Measurements from ENCODE around the gene DIRAS2.

Gene DIRAS2

DNA sequence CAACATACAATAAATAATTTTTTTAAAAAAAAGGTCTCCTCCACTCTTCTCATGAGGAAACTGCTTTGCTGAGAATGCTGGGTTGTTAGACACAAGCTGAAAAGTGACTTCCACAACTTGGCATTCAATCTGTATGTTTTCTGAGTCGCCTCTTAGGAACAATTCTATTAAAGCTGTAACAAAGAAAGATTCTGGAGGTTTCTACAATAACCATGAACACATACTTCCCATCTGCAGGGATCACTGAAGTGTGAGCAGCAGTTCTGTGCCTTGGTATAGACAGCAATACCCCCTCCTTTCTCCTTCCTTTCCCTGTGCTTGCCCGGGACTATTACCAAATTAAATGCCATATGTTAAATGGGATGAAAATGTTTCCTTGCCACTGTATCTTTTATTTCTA lies 1.5 kb downstream of the DIRAS2 start:
- TF ChIP-seq CTCF (IDR thresholded peaks at IDR 0.05; ENCODE audit: control insufficient read depth, extremely low read depth, insufficient read depth) = no peak
- DNase-seq (ENCODE audit: low read depth) = no peak
- H3K4me3 ChIP-seq (ENCODE audit: low read depth, low read length) = no peak overlapping the region

GRCh38 chr9:90640361-90640760 lies 2.3 kb downstream of the DIRAS2 start:
- H3K4me3 ChIP-seq (ENCODE audit: low read depth, low read length) = no peak overlapping the region
- no peak for TF ChIP-seq CTCF (IDR thresholded peaks at IDR 0.05; ENCODE audit: control insufficient read depth, extremely low read depth, insufficient read depth)
- no peak for DNase-seq (ENCODE audit: low read depth)

- H3K4me3 ChIP-seq (ENCODE audit: low read depth, low read length) = no peak overlapping the region
- no peak for TF ChIP-seq CTCF (IDR thresholded peaks at IDR 0.05; ENCODE audit: control insufficient read depth, extremely low read depth, insufficient read depth)
These were observed 5.0 kb downstream of the DIRAS2 start for GRCh38 chr9:90637626-90638025.

GRCh38 chr9:90632647-90633207 lies 9.9 kb downstream of the DIRAS2 start:
- no peak overlapping the region for H3K4me3 ChIP-seq (ENCODE audit: low read depth, low read length)
- no peak for DNase-seq (ENCODE audit: low read depth)
- TF ChIP-seq CTCF (IDR thresholded peaks at IDR 0.05; ENCODE audit: control insufficient read depth, extremely low read depth, insufficient read depth) = no peak

More at GRCh38 chr9:90637626-90638025, 5.0 kb downstream of the DIRAS2 start:
- no peak for DNase-seq (ENCODE audit: low read depth)

- no peak for TF ChIP-seq CTCF (IDR thresholded peaks at IDR 0.05; ENCODE audit: control insufficient read depth, extremely low read depth, insufficient read depth)
- no peak overlapping the region for H3K4me3 ChIP-seq (ENCODE audit: low read depth, low read length)
- no peak for DNase-seq (ENCODE audit: low read depth)
These were observed 10.7 kb downstream of the DIRAS2 start for GRCh38 chr9:90631964-90632363.

GRCh38 chr9:90629991-90630390 lies 12.6 kb downstream of the DIRAS2 start:
- TF ChIP-seq CTCF (IDR thresholded peaks at IDR 0.05; ENCODE audit: control insufficient read depth, extremely low read depth, insufficient read depth) = no peak
- DNase-seq (ENCODE audit: low read depth) = no peak

GRCh38 chr9:90629354-90629753 lies 13.3 kb downstream of the DIRAS2 start:
- TF ChIP-seq CTCF (IDR thresholded peaks at IDR 0.05; ENCODE audit: control insufficient read depth, extremely low read depth, insufficient read depth) = no peak
- DNase-seq (ENCODE audit: low read depth) = no peak

More at GRCh38 chr9:90629991-90630390, 12.6 kb downstream of the DIRAS2 start:
- H3K4me3 ChIP-seq (ENCODE audit: low read depth, low read length) = no peak overlapping the region

More at GRCh38 chr9:90629354-90629753, 13.3 kb downstream of the DIRAS2 start:
- H3K4me3 ChIP-seq (ENCODE audit: low read depth, low read length) = no peak overlapping the region
